HepG2 (cell line): Measurements from ENCODE around the gene PMM2.

Experiments
- POLR2A ChIP-seq, 2 experiments: IDR thresholded peaks; 2 replicates each; pipeline ENCODE4 v1.6.1; 2011; ENCODE audit warnings: low read depth in 2 of 2, low read length in 2 of 2, mild to moderate bottlenecking in 1 of 2, moderate library complexity in 1 of 2; ENCODE audit not compliant: insufficient read depth in 1 of 2
- SOX6 ChIP-seq, 2 experiments: fragments of 450-650 bp in 1 of 2; sonication (generic) in 1 of 2; formaldehyde crosslinking in 1 of 2; IDR thresholded peaks; 2 replicates each; pipeline versions ENCODE4 v1.4.0 to v1.6.1; 2017 to 2020; ENCODE audit warnings: antibody characterized with exemption in 1 of 2, mild to moderate bottlenecking in 1 of 2, missing genetic modification reagents in 1 of 2
- ZNF333 ChIP-seq: sonication (generic); formaldehyde crosslinking; IDR thresholded peaks from 2 replicates; pipeline ENCODE4 v1.4.0; 2020; ENCODE audit warnings: mild to moderate bottlenecking, missing genetic modification reagents, borderline replicate concordance
- ZNF615 ChIP-seq: sonication (generic); formaldehyde crosslinking; IDR thresholded peaks from 2 replicates; pipeline ENCODE4 v1.5.0; 2020; ENCODE audit warnings: mild to moderate bottlenecking, missing genetic modification reagents, borderline replicate concordance
- TF ChIP-seq, protein P1 (sequence below): sonication (generic); formaldehyde crosslinking; IDR thresholded peaks from 2 replicates; pipeline ENCODE4 v1.5.0; 2020; ENCODE audit warnings: mild to moderate bottlenecking, missing genetic modification reagents, moderate library complexity

DNA sequence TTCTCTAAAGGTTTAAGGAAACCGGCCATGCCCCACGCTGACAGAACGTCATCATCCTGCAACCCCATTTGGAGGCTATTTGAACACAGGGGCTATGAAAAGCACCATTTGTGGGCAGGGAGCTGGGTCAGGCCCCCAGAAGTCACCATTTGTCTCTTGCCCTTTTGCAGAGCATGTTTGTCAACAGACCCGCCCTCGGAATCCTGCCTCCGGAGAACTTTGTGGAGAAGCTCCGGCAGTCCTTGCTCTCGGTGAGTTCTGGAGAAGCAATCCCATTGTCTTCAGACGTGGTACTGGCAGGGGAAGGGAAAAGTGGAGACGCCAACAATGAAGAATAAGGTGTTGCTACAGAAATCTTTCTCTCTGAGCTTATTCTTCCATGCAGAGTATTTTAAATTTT lies 33.7 kb upstream of the PMM2 start:
- TF ChIP-seq SOX6 (IDR thresholded peaks at IDR 0.05) (no peak), SOX6 (CRISPR knock-in tag; IDR thresholded peaks at IDR 0.05) (no peak), POLR2A (IDR thresholded peaks at IDR 0.05; ENCODE audit: insufficient read depth in 1 of 2, low read depth in 2 of 2, low read length in 2 of 2) (no peak), ZNF333 (CRISPR knock-in tag) (no peak), ZNF615 (CRISPR knock-in tag) (no peak)
- TF ChIP-seq, protein P1, sequence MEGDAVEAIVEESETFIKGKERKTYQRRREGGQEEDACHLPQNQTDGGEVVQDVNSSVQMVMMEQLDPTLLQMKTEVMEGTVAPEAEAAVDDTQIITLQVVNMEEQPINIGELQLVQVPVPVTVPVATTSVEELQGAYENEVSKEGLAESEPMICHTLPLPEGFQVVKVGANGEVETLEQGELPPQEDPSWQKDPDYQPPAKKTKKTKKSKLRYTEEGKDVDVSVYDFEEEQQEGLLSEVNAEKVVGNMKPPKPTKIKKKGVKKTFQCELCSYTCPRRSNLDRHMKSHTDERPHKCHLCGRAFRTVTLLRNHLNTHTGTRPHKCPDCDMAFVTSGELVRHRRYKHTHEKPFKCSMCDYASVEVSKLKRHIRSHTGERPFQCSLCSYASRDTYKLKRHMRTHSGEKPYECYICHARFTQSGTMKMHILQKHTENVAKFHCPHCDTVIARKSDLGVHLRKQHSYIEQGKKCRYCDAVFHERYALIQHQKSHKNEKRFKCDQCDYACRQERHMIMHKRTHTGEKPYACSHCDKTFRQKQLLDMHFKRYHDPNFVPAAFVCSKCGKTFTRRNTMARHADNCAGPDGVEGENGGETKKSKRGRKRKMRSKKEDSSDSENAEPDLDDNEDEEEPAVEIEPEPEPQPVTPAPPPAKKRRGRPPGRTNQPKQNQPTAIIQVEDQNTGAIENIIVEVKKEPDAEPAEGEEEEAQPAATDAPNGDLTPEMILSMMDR, result no peak
